ENCODE data around the gene E2F2.

E2F2 gene

DNA sequence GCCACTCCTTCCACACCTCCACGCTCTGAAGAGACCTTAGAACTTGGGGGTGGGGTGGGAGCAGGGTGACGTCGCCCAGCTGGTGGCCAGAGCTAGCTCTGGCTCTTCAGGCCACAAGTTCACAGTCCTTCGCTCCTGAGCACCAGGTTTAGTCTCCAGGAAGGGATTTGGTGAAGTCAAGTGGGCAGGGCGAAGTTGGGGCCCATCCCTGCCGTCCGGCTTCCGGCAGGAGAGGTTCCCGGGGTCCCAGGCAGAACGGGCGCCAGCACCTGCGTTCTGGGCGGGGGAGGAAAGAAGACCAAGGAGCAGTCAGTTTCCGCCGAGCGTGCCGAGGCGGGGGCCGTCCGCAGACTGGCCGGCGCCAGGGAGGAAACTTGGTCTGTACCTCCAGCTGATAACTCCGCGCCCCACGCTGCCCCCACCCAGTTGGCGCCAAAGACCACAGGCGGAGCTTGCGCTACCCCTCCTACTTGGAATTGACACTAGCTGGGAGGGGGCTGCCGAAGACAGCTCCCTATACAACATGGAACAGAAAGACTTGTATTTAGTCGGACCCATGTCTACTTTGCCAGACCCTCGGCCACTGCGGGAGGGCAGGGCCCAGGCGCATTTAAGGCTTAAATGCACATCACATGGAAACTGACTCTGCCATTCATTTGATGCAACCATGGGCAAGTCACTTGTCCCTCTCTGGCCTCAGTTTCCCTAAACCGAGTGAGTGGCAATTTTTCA, 27.3 kb upstream of the E2F2 start (continued):
- TF ChIP-seq ZFP41 (tag by site-specific recombination; IDR thresholded peaks at IDR 0.05; ENCODE audit: borderline replicate concordance) (no peak), EGR2 (tag by site-specific recombination; IDR thresholded peaks at IDR 0.05; ENCODE audit: low read depth) (peak; percentile 85), SETDB1 (IDR thresholded peaks at IDR 0.05; ENCODE audit: insufficient read length, low read length) (no peak), ZNF155 (tag by site-specific recombination; IDR thresholded peaks at IDR 0.05) (no peak), ZNF132 (tag by site-specific recombination; IDR thresholded peaks at IDR 0.05; ENCODE audit: borderline replicate concordance) (no peak), ZNF629 (tag by site-specific recombination; IDR thresholded peaks at IDR 0.05) (peak; percentile 80), HOXD13 (CRISPR knock-in tag; IDR thresholded peaks at IDR 0.05; ENCODE audit: borderline replicate concordance) (no peak), ZNF133 (tag by site-specific recombination; IDR thresholded peaks at IDR 0.05) (no peak), KLF7 (tag by site-specific recombination; IDR thresholded peaks at IDR 0.05; ENCODE audit: borderline replicate concordance) (peak; percentile 50; the same call in 1 of the 2 replicates), ZNF514 (tag by site-specific recombination; IDR thresholded peaks at IDR 0.05) (no peak), ZNF837 (tag by site-specific recombination; IDR thresholded peaks at IDR 0.05) (no peak), GLI2 (tag by site-specific recombination; IDR thresholded peaks at IDR 0.05; ENCODE audit: borderline replicate concordance, low read depth) (no peak), GLI4 (tag by site-specific recombination; IDR thresholded peaks at IDR 0.05) (no peak), ZNF654 (tag by site-specific recombination; IDR thresholded peaks at IDR 0.05; ENCODE audit: low read depth) (no peak), ZNF23 (tag by site-specific recombination; IDR thresholded peaks at IDR 0.05; ENCODE audit: borderline replicate concordance) (no peak), ZNF670 (tag by site-specific recombination; IDR thresholded peaks at IDR 0.05; ENCODE audit: low read depth) (no peak), TCF7L2 (IDR thresholded peaks at IDR 0.05; ENCODE audit: borderline replicate concordance, low read depth, low read length) (peak; percentile 36; the same call in 1 of the 2 replicates), GFI1B (tag by site-specific recombination; IDR thresholded peaks at IDR 0.05) (0 out of 2 replicates have a peak, but pooled peaks have one; percentile 18), ZBTB1 (tag by site-specific recombination; IDR thresholded peaks at IDR 0.05) (no peak), ZNF529 (tag by site-specific recombination; IDR thresholded peaks at IDR 0.05; ENCODE audit: insufficient replicate concordance) (no peak)
- TF ChIP-seq, protein P1, sequence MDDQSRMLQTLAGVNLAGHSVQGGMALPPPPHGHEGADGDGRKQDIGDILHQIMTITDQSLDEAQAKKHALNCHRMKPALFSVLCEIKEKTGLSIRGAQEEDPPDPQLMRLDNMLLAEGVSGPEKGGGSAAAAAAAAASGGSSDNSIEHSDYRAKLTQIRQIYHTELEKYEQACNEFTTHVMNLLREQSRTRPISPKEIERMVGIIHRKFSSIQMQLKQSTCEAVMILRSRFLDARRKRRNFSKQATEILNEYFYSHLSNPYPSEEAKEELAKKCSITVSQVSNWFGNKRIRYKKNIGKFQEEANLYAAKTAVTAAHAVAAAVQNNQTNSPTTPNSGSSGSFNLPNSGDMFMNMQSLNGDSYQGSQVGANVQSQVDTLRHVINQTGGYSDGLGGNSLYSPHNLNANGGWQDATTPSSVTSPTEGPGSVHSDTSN (CRISPR knock-in tag; IDR thresholded peaks at IDR 0.05), result no peak
- TF ChIP-seq, protein P2, sequence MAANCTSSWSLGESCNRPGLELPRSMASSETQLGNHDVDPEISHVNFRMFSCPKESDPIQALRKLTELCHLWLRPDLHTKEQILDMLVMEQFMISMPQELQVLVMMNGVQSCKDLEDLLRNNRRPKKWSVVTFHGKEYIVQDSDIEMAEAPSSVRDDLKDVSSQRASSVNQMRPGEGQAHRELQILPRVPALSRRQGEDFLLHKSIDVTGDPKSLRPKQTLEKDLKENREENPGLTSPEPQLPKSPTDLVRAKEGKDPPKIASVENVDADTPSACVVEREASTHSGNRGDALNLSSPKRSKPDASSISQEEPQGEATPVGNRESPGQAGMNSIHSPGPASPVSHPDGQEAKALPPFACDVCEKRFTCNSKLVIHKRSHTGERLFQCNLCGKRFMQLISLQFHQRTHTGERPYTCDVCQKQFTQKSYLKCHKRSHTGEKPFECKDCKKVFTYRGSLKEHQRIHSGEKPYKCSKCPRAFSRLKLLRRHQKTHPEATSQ (tag by site-specific recombination; IDR thresholded peaks at IDR 0.05), result 0 out of 2 replicates have a peak, but pooled peaks have one; percentile 25
- TF ChIP-seq, protein P3, sequence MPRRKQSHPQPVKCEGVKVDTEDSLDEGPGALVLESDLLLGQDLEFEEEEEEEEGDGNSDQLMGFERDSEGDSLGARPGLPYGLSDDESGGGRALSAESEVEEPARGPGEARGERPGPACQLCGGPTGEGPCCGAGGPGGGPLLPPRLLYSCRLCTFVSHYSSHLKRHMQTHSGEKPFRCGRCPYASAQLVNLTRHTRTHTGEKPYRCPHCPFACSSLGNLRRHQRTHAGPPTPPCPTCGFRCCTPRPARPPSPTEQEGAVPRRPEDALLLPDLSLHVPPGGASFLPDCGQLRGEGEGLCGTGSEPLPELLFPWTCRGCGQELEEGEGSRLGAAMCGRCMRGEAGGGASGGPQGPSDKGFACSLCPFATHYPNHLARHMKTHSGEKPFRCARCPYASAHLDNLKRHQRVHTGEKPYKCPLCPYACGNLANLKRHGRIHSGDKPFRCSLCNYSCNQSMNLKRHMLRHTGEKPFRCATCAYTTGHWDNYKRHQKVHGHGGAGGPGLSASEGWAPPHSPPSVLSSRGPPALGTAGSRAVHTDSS (tag by site-specific recombination; IDR thresholded peaks at IDR 0.05), result no peak
- TF ChIP-seq, protein P4, sequence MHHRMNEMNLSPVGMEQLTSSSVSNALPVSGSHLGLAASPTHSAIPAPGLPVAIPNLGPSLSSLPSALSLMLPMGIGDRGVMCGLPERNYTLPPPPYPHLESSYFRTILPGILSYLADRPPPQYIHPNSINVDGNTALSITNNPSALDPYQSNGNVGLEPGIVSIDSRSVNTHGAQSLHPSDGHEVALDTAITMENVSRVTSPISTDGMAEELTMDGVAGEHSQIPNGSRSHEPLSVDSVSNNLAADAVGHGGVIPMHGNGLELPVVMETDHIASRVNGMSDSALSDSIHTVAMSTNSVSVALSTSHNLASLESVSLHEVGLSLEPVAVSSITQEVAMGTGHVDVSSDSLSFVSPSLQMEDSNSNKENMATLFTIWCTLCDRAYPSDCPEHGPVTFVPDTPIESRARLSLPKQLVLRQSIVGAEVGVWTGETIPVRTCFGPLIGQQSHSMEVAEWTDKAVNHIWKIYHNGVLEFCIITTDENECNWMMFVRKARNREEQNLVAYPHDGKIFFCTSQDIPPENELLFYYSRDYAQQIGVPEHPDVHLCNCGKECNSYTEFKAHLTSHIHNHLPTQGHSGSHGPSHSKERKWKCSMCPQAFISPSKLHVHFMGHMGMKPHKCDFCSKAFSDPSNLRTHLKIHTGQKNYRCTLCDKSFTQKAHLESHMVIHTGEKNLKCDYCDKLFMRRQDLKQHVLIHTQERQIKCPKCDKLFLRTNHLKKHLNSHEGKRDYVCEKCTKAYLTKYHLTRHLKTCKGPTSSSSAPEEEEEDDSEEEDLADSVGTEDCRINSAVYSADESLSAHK (tag by site-specific recombination; IDR thresholded peaks at IDR 0.05), result no peak
- TF ChIP-seq, protein P5, sequence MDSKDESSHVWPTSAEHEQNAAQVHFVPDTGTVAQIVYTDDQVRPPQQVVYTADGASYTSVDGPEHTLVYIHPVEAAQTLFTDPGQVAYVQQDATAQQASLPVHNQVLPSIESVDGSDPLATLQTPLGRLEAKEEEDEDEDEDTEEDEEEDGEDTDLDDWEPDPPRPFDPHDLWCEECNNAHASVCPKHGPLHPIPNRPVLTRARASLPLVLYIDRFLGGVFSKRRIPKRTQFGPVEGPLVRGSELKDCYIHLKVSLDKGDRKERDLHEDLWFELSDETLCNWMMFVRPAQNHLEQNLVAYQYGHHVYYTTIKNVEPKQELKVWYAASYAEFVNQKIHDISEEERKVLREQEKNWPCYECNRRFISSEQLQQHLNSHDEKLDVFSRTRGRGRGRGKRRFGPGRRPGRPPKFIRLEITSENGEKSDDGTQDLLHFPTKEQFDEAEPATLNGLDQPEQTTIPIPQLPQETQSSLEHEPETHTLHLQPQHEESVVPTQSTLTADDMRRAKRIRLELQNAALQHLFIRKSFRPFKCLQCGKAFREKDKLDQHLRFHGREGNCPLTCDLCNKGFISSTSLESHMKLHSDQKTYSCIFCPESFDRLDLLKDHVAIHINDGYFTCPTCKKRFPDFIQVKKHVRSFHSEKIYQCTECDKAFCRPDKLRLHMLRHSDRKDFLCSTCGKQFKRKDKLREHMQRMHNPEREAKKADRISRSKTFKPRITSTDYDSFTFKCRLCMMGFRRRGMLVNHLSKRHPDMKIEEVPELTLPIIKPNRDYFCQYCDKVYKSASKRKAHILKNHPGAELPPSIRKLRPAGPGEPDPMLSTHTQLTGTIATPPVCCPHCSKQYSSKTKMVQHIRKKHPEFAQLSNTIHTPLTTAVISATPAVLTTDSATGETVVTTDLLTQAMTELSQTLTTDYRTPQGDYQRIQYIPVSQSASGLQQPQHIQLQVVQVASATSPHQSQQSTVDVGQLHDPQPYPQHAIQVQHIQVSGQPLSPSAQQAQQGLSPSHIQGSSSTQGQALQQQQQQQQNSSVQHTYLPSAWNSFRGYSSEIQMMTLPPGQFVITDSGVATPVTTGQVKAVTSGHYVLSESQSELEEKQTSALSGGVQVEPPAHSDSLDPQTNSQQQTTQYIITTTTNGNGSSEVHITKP (tag by site-specific recombination; IDR thresholded peaks at IDR 0.05), result peak; percentile 99
